ENCODE data around the gene GPANK1. TPM values are rescaled to one million over a fixed set of nuclear protein-coding genes. Genes with fewer than 3 reads are reported as not detected.

Gene GPANK1
- total and polyA plus RNA-seq, 2 of the 13 experiments (the other 11 are each of a cell fraction or from before 2014, with no cell fraction given), result 15.4 to 22.8 TPM

DNA sequence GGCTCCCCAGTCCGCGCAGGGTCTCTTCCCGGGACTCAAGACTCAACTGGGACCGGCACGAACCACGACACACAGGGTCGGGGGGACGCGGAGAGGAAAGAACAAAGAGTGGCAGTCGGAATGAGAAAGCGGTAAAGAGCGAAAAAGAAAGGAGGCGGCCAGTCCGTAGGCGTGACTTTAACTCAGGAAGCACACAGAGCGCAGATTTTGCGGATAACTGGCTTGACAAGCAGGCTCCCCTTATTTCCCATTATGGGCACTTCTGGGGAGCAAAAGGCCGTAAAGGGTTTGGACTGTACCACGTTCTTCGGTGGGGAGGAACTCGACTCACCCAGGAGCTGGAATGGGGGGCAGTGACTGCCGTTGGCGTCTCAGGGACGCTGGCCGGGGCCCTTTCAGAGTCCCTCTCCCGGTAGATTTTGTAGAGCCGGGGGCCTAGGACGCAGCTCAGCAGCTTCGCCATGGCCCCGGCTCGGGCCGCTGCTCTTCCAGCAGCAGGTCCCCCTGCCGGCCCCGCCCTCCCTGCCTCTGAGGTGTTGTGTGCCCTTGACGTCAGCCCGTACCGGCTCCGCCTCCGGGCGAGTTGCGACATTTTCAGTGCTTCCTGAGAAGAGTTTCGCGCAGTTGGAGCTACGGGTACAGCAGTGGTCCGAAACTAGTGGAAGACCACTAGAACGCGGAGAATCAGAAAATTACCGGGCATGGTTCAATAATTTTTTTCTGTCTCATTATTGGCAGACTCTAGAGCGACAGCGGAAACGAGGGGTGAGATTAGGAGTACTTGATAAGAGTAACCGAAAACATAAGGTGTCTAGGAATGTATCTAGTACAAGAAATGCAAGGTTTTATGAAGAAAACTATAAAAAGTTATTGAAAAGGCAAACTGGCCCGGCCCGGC lies 38.3 kb upstream of the GPANK1 start, which contains the start of gene ABHD16A (continued):
- TF ChIP-seq, protein P1, sequence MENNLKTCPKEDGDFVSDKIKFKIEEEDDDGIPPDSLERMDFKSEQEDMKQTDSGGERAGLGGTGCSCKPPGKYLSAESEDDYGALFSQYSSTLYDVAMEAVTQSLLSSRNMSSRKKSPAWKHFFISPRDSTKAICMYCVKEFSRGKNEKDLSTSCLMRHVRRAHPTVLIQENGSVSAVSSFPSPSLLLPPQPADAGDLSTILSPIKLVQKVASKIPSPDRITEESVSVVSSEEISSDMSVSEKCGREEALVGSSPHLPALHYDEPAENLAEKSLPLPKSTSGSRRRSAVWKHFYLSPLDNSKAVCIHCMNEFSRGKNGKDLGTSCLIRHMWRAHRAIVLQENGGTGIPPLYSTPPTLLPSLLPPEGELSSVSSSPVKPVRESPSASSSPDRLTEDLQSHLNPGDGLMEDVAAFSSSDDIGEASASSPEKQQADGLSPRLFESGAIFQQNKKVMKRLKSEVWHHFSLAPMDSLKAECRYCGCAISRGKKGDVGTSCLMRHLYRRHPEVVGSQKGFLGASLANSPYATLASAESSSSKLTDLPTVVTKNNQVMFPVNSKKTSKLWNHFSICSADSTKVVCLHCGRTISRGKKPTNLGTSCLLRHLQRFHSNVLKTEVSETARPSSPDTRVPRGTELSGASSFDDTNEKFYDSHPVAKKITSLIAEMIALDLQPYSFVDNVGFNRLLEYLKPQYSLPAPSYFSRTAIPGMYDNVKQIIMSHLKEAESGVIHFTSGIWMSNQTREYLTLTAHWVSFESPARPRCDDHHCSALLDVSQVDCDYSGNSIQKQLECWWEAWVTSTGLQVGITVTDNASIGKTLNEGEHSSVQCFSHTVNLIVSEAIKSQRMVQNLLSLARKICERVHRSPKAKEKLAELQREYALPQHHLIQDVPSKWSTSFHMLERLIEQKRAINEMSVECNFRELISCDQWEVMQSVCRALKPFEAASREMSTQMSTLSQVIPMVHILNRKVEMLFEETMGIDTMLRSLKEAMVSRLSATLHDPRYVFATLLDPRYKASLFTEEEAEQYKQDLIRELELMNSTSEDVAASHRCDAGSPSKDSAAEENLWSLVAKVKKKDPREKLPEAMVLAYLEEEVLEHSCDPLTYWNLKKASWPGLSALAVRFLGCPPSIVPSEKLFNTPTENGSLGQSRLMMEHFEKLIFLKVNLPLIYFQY (CRISPR knock-in tag; IDR thresholded peaks at IDR 0.05; ENCODE audit: borderline replicate concordance), result peak; percentile 54; the same call in 1 of the 2 replicates
- TF ChIP-seq ZFX (CRISPR knock-in tag; IDR thresholded peaks at IDR 0.05; ENCODE audit: low read depth), result peak; percentile 94
- no peak for TF ChIP-seq HNRNPK (IDR thresholded peaks at IDR 0.05; ENCODE audit: low read depth, low read length, poor library complexity, severe bottlenecking)
- no peak; the same call in 1 of the 2 replicates for TF ChIP-seq ZFP82 (CRISPR knock-in tag; IDR thresholded peaks at IDR 0.05; ENCODE audit: borderline replicate concordance)
- peak; percentile 79; the same call in 1 of the 2 replicates for TF ChIP-seq ELF4 (CRISPR knock-in tag; IDR thresholded peaks at IDR 0.05; ENCODE audit: borderline replicate concordance)
- no peak for TF ChIP-seq SMARCE1 (IDR thresholded peaks at IDR 0.05; ENCODE audit: borderline replicate concordance)
- no peak; the same call in 1 of the 2 replicates for TF ChIP-seq ZNF274 (CRISPR knock-in tag; IDR thresholded peaks at IDR 0.05)
- TF ChIP-seq, protein P2, sequence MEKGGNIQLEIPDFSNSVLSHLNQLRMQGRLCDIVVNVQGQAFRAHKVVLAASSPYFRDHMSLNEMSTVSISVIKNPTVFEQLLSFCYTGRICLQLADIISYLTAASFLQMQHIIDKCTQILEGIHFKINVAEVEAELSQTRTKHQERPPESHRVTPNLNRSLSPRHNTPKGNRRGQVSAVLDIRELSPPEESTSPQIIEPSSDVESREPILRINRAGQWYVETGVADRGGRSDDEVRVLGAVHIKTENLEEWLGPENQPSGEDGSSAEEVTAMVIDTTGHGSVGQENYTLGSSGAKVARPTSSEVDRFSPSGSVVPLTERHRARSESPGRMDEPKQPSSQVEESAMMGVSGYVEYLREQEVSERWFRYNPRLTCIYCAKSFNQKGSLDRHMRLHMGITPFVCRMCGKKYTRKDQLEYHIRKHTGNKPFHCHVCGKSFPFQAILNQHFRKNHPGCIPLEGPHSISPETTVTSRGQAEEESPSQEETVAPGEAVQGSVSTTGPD (CRISPR knock-in tag; IDR thresholded peaks at IDR 0.05), result peak; percentile 52; the same call in 1 of the 2 replicates
- peak; percentile 55; the same call in 1 of the 2 replicates for TF ChIP-seq ZNF12 (CRISPR knock-in tag; IDR thresholded peaks at IDR 0.05)
- TF ChIP-seq, protein P3, sequence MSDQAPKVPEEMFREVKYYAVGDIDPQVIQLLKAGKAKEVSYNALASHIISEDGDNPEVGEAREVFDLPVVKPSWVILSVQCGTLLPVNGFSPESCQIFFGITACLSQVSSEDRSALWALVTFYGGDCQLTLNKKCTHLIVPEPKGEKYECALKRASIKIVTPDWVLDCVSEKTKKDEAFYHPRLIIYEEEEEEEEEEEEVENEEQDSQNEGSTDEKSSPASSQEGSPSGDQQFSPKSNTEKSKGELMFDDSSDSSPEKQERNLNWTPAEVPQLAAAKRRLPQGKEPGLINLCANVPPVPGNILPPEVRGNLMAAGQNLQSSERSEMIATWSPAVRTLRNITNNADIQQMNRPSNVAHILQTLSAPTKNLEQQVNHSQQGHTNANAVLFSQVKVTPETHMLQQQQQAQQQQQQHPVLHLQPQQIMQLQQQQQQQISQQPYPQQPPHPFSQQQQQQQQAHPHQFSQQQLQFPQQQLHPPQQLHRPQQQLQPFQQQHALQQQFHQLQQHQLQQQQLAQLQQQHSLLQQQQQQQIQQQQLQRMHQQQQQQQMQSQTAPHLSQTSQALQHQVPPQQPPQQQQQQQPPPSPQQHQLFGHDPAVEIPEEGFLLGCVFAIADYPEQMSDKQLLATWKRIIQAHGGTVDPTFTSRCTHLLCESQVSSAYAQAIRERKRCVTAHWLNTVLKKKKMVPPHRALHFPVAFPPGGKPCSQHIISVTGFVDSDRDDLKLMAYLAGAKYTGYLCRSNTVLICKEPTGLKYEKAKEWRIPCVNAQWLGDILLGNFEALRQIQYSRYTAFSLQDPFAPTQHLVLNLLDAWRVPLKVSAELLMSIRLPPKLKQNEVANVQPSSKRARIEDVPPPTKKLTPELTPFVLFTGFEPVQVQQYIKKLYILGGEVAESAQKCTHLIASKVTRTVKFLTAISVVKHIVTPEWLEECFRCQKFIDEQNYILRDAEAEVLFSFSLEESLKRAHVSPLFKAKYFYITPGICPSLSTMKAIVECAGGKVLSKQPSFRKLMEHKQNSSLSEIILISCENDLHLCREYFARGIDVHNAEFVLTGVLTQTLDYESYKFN (CRISPR knock-in tag; conservative IDR thresholded peaks at IDR 0.05), result peak; percentile 80
- TF ChIP-seq ZNF253 (CRISPR knock-in tag; IDR thresholded peaks at IDR 0.05; ENCODE audit: borderline replicate concordance), result no peak
- no peak for TF ChIP-seq RARA (CRISPR knock-in tag; IDR thresholded peaks at IDR 0.05)
- peak; percentile 82 for TF ChIP-seq MED1 (CRISPR knock-in tag; IDR thresholded peaks at IDR 0.05)

All from HepG2 (cell line).